Measurements from ENCODE around the gene YDJC.
"Not testable (repeated sequence)": the region's sequence is repeated elsewhere in the genome, so short reads cannot be mapped to it uniquely, and the experiment has no call there.

Gene YDJC

DNA sequence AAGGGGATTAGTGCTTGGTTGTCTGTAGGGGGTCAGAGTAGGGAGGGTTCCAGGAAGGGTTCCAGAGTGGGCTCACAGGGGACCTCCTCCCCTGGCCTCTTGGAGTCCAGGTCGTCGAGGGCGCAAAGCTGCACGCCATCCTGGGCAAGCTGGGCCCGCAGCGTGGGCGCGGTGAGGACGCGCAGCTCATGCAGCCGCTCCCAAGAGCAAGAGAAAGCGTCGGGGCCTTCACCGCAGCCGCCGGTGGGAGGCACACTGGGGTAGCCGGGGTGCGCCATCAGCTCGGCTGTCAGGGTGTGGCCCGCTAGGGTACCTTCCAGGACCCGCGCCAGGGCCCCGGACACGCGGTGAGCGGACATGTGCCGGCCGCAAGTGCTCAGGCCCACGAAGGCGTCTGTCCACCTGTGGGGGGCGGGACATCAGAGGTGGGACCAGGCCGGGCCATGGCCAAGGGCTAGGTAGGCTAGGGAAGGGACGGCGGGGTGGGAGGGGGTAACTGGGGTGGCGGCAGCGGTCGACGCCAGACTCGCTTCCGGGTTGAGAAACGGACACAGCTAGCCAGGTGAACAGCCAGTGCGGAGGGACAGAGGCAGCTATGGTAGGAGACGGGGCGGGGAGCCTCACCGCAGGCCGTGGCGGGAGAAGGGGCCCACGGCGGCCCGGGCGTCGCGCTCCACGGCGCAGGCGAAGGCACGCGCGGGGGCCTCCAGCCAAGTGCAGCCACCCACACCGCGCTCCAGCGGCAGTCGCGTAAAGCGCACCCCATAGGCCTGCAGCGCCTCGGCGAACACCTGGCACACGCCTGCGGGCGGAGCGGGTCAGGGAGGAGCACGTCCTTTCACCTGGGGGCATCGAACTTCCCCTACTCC lies 1.2 kb downstream of the YDJC start:
- no peak for DNase-seq

DNA sequence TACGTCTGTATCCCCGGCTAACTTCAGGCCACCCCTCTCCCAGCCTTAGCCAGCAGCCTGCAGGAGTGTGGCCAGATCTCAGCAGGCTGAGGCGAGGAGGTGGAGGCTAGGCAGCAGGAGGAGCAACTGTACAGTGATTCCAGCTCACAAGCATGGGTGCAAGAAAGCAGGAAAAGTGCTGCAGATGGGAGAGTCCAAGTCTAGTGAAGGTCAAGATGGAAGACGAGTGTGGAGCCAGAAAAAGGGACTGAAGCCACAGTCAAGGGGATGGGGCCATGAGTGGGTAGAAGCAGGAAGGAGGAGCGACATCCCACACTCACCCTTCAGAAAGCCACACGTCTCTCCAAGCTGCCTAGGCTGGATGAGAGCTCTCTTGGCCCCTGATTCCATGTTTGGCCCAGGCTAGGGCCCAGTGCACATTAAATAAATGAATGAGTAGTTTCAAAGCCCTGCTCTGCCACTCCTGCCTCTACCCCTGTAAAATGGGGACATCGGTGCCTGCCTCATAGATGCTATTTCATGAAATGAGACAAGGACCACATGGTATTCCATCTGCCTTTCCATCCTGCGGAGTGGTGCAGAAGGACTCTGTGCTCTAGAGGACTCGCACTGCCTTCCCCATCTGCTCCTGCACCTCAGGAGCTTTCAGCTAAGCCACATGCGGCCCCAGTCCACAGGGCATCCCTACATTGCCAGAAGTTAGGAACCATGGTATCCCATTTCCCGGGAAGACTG lies 2.9 kb downstream of the YDJC start:
- no peak for DNase-seq

DNA sequence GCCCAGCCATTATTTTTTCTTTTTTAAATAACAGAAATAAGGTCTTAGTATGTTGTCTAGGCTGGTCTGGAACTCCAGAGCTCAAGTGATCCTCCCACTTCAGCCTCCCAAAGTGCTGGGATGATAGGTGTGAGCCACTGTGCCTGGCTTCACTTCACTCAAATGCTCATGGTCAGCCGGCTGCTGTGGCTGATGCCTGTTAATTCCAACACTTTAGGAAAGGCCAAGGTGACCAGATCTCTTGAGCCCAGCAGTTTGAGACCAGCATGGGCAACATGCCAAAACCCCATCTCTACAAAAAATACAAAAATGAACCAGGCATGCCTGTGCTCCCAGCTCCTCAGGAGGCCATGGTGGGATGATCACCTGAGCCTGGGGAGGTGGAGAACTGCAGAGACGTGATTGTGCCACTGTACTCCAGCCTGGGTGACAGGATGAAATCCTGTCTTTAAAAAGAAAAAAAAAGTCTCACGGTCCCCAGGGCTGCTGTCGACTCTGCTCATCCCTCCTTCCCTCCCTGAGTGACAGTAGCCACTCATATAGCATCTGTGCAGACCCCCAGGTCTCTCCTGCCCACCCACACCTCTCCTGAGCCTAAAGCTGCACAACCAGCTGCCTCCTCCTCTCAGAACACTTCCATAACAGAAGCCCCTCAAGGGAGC lies 3.6 kb downstream of the YDJC start:
- DNase-seq, result no peak

DNA sequence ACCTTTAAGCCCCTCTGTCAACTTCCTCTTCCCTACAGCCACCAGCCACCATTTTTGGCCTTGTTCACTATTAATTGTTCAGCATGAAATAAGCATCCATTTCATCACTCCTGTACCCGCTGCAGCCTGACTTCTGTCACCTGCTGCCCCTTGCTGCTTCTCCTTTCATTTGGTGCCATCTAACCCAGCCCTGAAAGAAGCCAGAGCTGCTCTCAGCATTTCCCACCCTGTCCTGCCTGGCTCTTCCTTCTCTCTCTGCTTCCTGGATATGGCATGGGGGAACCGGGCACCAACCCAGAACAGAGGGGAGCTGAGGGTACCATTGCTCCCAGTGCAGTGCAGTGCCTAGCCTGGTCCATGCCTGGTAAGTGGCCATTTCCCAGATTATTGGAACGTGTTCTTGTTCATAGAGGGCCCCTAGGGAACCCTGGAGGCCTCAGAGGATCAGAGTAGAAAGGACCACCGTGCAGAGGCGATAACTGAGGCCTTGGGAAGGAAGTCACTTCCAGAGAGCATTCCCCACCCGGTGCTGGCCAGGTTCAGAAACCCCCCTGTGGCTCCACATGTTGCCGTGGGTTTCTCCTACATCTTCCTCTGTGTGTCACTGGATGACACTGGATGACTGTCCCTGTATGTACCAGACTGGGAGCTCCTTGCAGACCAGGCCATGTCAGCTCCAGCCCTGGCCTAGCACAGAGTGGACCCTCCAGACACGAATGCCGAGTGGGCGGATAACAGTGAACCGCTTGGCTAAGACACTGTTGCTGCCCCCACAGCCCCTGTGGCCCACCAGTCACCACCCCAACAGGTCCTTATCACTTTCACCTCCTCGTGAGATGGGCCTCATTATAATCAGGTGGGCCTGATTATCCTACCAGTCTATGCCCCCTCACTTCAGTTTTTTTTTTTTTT lies 4.7 kb downstream of the YDJC start:
- DNase-seq, result no peak

DNA sequence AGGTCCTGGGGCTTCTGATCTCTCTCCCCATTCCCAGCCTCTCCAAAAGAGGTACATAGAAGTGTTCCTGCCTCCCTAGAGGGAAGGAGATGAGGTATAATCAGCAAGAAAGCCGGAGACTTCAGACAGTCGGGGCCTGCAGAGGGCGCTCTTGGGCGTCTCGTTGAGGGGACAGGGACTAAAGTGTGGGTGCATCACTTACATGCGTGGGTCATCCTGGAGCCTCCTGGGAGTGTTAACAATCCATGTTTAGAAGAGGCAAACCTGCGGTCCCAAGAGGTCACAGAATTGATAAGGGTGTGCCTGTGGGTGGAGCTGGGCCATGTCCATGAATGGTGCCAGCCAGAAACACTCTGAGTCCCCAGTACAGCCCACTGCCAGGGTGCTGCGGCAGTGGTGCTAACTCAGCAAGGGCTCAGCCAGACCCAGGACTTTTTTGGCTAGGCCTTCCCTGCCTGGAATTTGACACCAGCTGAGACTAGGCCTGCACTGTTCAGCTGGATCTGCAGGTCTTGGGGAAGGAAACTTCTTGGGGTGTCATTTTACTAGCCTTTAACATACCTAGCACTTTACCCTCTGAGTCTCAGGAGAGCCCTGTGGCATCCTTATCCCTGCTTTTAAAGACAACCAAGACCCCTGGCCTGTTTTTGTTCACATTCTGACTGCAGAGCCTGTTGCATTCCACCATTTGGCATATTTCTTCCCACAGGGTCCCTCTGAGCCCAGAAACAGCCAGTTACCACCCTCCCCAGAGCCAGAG lies 5.5 kb downstream of the YDJC start:
- DNase-seq, result no peak

DNA sequence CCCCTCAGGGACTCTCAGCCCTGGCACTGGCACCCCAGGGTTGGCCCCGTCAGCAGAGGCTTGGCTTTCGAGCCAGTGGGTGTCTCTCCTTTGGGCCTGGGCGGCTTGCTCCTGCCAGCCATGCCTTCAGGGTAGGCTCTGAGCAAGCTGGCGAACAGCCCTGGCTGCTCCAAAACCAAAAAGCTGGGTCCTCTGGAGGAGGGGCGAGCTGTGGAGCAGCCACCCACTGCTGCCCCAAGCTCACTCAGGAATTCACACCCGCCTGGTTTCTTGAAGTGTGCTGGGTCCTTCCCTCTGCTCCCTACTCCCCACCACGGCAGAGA lies 6.2 kb downstream of the YDJC start:
- no peak for DNase-seq

DNA sequence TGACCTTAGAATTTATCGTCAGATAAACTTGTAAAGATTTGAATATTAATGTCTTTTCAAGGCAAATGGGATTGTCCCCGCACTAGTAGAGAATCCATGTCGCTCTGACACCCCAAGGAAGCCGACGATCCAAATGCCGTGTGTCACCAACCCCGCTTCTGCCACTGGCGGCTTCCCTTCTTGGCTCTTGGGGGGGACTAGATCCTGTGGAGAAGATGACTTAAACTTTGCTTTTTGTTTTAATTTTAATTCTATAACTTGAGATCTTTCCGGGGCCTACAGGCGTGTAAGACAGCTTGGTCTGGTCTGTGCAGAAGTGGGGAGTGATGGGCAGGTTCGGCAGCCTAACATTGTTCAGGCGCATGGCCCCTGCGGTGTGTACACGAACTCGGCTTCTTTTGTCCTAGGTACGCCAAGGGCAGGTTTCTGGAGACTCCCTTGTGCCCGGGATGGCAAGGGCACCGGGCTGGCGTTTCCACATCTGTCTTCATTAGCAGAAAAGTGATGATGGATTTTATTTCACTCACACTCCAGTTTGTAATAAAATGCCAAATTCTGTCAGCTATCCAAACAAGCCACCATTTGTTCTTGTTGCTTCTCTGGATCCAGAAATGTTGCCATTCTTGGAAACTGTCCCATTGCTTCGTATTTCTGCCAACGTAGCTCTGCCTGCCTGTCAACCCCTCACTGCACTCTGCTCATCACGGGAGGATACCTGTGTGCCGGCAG lies 6.7 kb downstream of the YDJC start:
- no peak for DNase-seq

DNA sequence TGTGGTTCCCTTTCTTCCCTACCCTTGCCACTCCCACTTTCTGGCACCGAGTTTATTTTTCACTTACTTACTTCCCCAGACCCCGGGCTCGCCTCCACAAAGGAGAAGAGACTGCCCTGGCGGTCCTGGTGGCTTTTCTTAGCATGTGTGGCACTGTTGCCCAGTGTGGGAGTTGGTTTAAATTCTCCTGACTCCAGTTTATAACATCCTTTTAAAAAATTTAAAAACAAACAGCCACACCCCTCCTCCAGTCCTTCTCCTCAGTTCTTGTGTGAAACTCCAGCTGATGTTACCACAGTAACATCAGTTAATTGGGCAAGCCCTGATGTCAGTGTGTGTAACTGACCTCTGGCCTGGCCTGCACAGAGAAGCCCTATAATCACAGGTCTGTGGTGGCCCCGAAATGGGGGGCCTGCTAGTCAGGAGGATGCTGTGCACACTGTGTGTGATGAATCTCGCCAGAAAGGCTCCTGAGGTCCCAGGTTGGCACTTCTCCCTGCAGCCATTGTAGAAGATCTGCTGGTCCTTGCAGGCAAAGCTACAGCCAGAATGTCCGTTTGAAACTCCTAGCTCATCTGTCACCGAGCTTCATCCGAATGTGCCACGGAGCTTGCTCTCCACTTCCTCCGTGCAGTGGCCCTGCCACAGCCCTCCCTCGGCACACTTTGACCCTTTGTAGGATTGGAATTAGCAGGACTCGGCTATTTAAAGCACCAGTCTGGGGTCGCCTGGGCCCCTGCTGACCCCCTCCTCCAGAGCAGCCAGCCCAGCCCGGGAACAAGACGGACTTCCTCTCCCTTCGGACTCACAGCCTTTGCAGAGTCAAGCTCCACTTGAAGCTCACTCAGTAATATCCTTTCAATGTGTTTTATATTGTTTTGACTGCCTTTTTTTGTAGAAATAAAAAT lies 7.6 kb downstream of the YDJC start:
- DNase-seq, result no peak

DNA sequence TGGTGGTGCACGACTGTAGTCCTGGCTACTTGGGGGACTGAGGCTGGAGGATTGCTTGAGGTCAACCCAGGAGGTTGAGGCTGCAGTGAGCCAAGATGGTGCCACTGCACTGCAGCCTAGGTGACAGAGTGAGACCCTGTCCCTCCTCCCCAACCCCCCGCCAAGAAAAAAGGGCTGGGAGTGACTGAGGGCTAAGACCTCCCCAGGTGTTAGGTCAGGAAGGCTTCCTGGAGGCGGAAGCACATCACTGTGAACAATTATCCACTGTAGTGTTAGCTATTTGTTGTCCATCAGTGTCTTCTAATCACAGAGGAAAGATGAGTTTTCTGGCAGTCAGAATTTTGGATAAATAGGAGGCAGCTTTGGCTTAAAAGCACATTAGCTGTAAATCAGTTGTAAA lies 8.8 kb downstream of the YDJC start:
- DNase-seq, result no peak

DNA sequence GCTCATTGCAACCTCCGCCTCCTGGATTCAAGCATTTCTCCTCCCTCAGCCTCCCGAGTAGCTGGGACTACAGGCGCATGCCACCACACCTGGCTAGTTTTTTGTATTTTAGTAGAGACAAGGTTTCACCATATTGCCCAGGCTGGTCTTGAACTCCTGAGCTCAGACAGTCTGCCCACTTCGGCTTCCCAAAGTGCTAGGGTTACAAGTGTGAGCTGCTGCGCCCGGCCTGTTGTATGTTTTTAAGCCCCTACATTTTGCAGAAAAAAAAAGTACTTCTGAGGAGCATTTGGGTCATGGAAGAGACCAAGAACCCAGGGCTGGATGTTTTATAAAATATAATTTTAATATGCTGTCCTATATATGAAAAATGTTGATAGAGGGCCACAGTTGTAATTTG lies 12.5 kb downstream of the YDJC start:
- DNase-seq, result not testable (repeated sequence)

DNA sequence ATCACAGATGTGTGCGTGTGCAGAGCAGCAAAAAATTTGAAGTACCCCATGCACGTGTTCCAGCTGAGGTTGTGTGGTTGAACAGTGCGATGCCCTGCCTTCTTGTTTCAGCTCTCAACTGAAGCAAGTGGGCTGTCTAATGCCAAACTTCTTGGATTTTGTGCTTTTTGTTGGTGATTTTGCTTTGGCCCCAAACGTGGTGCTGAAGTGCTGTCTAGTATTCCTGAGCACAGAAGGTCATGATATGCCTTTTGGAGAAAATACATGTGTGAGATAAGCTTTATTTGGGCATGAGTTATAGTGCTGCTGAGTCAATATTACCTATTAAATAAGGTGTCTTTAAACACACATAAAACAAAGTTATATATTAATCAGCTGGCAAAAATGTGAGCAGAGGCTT lies 14.1 kb downstream of the YDJC start:
- no peak for DNase-seq

DNA sequence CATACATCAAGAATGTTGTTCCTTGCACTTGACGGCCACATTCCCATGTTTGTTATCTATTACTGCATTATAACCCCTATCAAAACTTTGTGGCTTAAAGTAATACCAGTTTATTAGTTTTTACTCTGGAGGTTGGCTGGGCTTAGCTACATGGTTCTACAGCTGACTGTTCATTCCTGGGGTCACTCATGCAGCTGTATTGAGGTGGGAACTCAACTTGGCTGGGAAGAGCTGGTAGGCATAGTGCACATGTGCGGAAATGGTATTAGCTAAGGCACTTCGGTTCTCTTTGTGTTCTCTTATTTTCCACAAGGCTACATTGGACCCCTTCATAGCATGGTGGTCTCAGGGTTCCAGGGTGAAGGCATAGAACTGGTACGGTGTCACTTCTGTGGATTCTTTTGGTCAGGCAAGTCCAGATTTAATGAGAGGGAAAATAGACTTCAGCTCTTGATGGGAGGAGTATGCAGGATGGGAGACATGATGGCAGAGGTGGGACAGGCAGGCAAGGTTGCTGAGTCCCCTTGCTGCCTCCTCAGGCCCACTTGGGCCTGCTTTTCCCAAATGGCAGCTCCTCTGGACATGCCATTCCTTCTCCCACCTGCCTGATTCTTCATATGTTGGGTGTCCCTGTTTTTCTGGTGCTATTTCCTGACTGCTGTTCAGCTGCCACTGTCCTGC lies 16.1 kb downstream of the YDJC start:
- DNase-seq, result no peak

DNA sequence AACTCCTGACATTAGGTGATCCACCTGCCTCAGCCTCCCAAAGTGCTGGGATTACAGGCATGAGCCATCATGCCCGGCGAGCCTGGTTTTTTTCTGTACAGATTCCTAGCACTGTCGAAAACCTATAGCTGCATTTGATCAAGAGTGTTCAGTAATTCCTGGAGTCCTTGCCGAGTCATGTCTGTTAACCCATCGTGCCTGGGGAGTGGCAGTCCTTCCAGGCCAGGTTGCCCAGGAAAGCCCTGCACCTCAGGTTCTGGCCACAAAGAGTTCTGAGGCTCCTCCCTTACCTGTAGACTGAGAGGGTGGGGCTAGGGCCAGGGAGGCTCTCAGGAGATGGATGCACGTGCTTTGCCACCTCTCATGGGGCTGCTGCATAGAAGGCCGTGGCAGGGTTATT lies 17.0 kb downstream of the YDJC start:
- no peak for DNase-seq

DNA sequence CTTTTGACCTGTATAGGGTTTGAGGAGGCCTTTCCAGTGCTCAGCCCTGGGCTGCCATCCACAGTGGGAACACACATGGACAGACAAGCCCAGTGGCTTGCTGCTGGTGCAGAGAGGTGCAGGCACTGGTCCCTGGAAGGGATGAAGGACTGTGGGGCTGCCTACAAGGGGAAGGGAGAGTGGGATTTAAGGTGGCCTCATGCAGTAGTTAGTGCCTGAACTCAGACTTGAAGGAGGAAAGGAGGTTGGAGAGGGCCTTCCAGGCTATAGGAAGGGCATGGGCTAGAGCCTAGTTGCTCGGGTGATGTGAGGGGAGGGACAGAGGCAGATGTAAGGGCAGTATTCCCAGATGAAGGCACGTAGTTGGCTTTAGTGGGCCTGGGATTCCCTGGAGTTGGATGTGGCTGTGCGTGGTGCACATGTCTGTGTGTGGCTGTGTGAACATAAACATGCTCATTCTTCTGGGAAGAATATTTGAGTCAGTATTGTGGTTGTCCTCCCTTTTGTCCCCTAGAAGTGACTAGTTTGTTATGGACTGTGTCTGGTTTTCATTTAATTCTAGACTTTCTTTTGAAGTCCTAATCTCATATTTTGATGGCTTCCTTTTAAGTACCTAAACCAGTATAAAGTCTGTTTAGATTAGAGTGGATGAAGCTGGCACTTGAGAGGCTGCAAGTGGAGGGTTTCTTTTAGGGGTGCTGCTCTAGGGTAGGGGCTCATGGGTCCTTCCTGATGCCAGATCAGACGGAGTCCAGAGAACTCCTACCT lies 18.4 kb downstream of the YDJC start:
- DNase-seq, result no peak

DNA sequence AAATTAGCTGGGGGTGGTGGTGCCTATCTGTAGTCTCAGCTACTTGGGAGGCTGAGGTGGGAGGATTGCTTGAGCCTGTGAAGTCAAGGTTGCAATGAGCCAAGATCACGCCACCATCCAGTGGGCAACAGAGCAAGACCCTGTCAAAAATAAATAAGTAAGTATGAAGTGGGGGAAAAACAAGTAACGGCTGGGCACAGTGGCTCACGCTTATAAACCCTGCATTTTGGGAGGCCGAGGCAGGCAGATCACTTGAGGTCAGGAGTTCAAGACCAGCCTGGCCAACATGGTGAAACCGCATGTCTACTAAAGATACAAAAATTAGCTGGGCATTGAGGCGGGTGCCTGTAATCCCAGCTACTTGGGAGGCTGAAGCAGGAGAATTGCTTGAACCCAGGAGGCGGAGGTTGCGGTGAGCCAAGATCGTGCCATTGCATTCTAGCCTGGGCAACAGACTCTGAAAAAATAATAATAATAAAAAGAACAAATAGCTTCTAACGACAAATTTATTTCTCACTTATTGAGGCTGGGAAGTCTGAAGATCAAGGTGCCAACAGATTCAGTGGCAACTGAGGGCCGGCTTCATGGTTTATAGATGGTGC lies 20.2 kb downstream of the YDJC start:
- DNase-seq, result not testable (repeated sequence)

DNA sequence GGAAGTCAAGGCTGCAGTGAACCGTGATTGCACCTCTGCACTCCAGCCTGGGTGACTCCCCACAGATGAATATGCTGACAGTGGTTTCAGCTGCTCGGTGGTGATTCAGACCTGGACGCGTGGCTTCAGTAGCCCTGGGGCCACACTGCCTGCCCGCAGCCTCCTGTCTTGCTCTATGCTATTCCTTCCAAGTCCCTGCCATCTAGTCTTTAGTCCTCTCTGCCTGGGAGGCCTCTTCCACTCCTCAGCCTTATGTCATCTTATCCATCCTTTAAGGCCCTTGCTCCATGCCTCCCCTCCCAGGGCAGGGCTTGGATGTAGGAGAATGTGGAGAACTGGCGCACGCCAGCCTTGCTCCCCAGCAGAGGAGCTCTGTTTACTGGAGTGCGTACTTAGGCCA lies 23.0 kb downstream of the YDJC start:
- DNase-seq, result no peak

DNA sequence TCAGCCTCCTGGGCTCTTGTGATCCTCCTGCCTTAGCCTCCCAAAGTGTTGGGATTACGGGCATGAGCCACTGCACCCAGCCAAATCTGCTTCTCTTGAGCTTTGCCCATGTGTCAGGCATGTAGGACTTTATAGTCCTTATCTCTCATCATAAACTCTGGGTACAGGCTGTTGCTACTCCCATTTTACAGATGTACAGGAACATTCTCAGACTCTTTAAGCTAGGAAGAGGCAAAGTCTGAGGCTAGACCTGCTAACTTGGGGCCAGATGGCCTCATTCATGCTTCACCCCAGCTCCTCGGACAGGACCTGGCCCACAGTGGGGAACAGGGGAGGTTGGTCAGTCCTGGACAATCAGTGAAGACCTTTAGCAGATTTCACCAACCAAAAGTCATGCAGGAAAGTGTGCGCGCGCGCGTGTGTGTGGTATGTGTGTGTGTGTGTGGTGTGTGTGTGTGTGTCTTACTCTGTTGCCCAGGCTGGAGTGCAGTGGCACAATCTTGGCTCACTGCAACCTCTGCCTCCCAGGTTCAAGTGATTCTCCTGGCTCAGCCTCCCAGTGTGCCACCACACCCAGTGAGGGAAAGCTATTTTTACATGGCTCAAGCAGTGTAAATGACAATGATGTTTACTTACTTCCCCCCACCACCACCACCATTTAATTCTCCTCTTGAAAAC lies 23.8 kb downstream of the YDJC start:
- DNase-seq, result no peak

DNA sequence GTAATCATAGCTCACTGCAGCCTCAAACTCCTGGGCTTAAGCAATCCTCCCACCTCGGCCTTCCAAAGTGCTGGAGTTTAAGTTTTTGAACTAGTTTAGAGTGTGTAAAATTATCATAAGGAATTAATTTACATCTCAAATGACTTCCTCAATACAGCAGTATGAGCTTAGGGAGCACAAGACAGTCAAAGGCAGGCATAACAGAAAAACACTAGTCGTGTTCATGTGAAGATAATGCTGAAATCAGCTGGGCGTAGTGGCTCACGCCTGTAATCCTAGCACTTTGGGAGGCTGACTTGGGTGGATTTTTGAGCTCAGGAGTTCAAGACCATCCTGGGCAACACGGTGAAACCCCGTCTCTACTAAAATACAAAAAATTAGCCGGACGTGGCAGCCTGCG lies 25.8 kb downstream of the YDJC start:
- DNase-seq, result no peak

All from SW 1271 (cell line).